CD4-positive, alpha-beta memory T cell (primary cell): ENCODE data around the gene PRSS36. TPM values are rescaled to one million over a fixed set of nuclear protein-coding genes. Genes with fewer than 3 reads are reported as not detected.
"Not testable (repeated sequence)": the region's sequence is repeated elsewhere in the genome, so short reads cannot be mapped to it uniquely, and the experiment has no call there.

Experiments used
- CTCF ChIA-PET: fragments of 350-600 bp; sonication (Branson Sonifier 250); formaldehyde crosslinking; loops from one replicate; lab custom pipeline; 2021; ENCODE audit warnings: inconsistent platforms; ENCODE audit not compliant: partially characterized antibody; lab: Charles Lee
- POLR2A ChIA-PET: fragments of 350-600 bp; sonication (Branson Sonifier 250); formaldehyde crosslinking; loops from one replicate; lab custom pipeline; 2021; ENCODE audit not compliant: partially characterized antibody; lab: Charles Lee
- DNase-seq, 5 donors: peaks; one replicate each; pipeline versions ENCODE4 v3.0.0 to v3.0.0-alpha.2; 2020 to 2022; ENCODE audit warnings: mixed read lengths in 1 of 5
- H3K27ac ChIP-seq: one replicate; pipeline ENCODE4 v1.7.0; 2013; ENCODE audit warnings: low read depth, low read length
- H3K27me3 ChIP-seq: 2 replicates; pipeline ENCODE4 v1.7.0; 2013; ENCODE audit warnings: mild to moderate bottlenecking, low read length, moderate library complexity; ENCODE audit not compliant: insufficient read depth
- H3K36me3 ChIP-seq: 2 replicates; pipeline ENCODE4 v1.7.0; 2013; ENCODE audit warnings: mild to moderate bottlenecking, low read length, moderate library complexity; ENCODE audit not compliant: insufficient read depth
- H3K4me1 ChIP-seq: 2 replicates; pipeline ENCODE4 v1.7.0; 2013; ENCODE audit warnings: mild to moderate bottlenecking, low read length, moderate library complexity; ENCODE audit not compliant: insufficient read depth
- H3K4me3 ChIP-seq, 2 donors: one replicate each; pipeline ENCODE4 v1.7.0; 2013; ENCODE audit warnings: low read length in 2 of 2, mild to moderate bottlenecking in 1 of 2
- H3K9me3 ChIP-seq, 2 donors: one replicate each; pipeline ENCODE4 v1.7.0; 2013; ENCODE audit warnings: low read length in 2 of 2, control low read depth in 1 of 2; ENCODE audit not compliant: control insufficient read depth in 1 of 2
- H3K27ac Mint-ChIP-seq, 7 donors: one replicate each; pipeline ENCODE4 v1.8.0; 2020 to 2021; ENCODE audit warnings: mixed read lengths in 7 of 7, mild to moderate bottlenecking in 6 of 7, inconsistent platforms in 3 of 7, moderate library complexity in 3 of 7
- H3K27me3 Mint-ChIP-seq, 2 donors: one replicate each; pipeline ENCODE4 v1.8.0; 2020 to 2021; ENCODE audit warnings: mixed read lengths in 2 of 2
- H3K36me3 Mint-ChIP-seq, 2 donors: one replicate each; pipeline ENCODE4 v1.8.0; 2020 to 2021; ENCODE audit warnings: mixed read lengths in 2 of 2, inconsistent platforms in 1 of 2, mild to moderate bottlenecking in 1 of 2
- H3K4me1 Mint-ChIP-seq, 4 donors: one replicate each; pipeline ENCODE4 v1.8.0; 2020 to 2021; ENCODE audit warnings: mixed read lengths in 4 of 4, mild to moderate bottlenecking in 1 of 4
- H3K4me3 Mint-ChIP-seq, 8 donors: one replicate each; pipeline ENCODE4 v1.8.0; 2020 to 2021; ENCODE audit warnings: mixed read lengths in 8 of 8, mild to moderate bottlenecking in 7 of 8, moderate library complexity in 6 of 8, inconsistent platforms in 3 of 8
- H3K9me3 Mint-ChIP-seq, 8 donors: one replicate each; pipeline ENCODE4 v1.8.0; 2020 to 2021; ENCODE audit warnings: mixed read lengths in 8 of 8, mild to moderate bottlenecking in 5 of 8, inconsistent platforms in 3 of 8, moderate library complexity in 1 of 8
- intact Hi-C: fragments of 100-400 bp; cut with micrococcal nuclease; formaldehyde crosslinking; loops from one replicate; pipeline ENCODE4 v1.15.1; 2023
- polyA plus RNA-seq, 2 donors: library from polyadenylated mRNA; unstranded; fragments of 300-500 nt; fragmentation: Illumina TruSeq; gene quantifications; one replicate each; pipeline ENCODE4 v1.2.3, GENCODE V29; 2021
- total RNA-seq, 2 experiments: library from RNA; stranded (reverse); gene quantifications; one replicate each; pipeline ENCODE4 v1.2.3, GENCODE V29; 2021

The PRSS36 gene
- total RNA-seq (under 1 TPM; 0.33 to 0.67 TPM), polyA plus RNA-seq (under 1 TPM; 0.47 to 0.94 TPM)

DNA sequence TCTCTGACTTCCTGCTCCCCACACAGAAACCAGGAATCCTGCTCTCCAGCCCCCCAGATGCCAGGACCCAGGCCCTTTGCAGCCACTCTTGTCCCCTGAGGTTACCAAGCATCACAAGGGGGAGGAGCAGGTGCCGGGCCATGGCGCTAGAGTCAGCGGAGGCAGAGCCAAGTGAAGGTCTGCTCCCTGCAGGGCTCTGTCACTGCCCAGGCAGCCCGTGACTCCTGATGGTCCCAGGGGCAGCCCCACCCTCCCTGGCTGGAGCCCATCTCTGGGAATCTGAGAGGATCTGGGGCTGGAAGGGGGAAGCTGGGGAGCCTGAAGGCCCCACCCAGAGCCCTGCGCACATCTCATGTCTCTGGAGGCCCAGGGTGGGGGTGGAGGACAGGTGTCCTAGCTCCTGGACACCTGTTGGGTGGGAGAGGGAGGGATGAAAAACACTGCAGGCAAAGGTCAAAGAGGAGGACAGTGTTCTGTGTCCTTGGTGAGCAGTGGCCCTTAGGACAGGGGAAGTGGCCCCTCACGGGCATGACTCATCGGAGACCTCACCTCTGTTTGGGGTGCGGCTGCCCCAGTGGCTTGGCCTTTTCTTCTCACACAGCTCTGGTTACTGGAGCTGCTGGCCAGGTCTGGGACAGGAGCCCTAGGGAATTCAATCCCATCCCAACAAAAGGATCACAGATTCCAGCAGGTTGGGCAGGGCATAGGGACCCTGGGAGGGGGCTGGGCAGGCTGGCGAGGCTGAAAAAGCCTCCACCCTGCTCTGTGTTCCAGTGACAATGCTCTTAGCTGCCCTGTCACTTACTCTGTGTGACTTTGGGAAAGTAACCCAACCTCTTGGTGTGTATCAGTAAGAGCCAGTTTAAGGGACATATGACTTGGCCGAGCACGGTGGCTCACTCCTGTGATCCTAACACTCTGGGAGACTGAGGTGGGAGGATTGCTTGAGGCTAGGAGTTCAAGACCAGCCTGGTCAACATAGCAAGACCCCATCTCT lies at the start of gene PRSS36:
Gene PRSS36, minus strand, starts transcription at position 173 of the 997 bp plus-strand sequence. Its CDS starts 31 bp downstream, at position 142.
- DNase-seq = no peak
- CTCF ChIA-PET = interaction anchor here (1.0 kb wide), 1 partner anchor 166 kb away, joined by 3 read pairs; no protein-coding TSS in a partner anchor
- H3K27ac Mint-ChIP-seq = peak within 1 kb of the TSS in 1 of 7 donors; percentile 15

GRCh38 chr16:31199430-31200041 lies 49.7 kb upstream of the PRSS36 start:
- Mint-ChIP-seq H3K4me3 (peak overlapping the region in 7 of 8 donors; percentile 9 to 63 (median 49)), H3K9me3 (peaks cover 0 to 16% (median 0%) of the 10 kb centered on the region in 8 donors), H3K27me3 (no peaks in the 10 kb centered on the region), H3K4me1 (peaks cover 37 to 72% (median 49%) of the 10 kb centered on the region in 4 donors), H3K27ac (peak overlapping the region; percentile 39 to 91 (median 53)), H3K36me3 (peaks cover 10 to 52% of the 10 kb centered on the region in 2 donors)
- no peaks in the 10 kb centered on the region for H3K9me3 ChIP-seq
- no peak overlapping the region for H3K4me3 ChIP-seq
- H3K4me1 ChIP-seq = peaks cover 49% of the 10 kb centered on the region
- H3K27me3 ChIP-seq = no peaks in the 10 kb centered on the region
- peak in 1 of 5 donors; percentile 5 for DNase-seq
- ChIA-PET POLR2A (interaction anchor here (0.5 to 8.2 kb wide), 7 partner anchors 9 to 64 kb away, joined by 3 to 119 read pairs (median 19); partner anchors contain the start of genes FUS and PYDC1), CTCF (no interaction called here)
- H3K27ac ChIP-seq = no peak overlapping the region
- intact Hi-C loops = loop anchor here (2.0 kb wide), 1 partner anchor 243 kb away; the partner anchor contains the start of gene ZNF843
- peaks cover 18% of the 10 kb centered on the region for H3K36me3 ChIP-seq

More for the DNA sequence above, at the start of gene PRSS36:
- no peak within 1 kb of the TSS for H3K4me3 Mint-ChIP-seq
- no peaks in the 10 kb centered on the region for H3K36me3 ChIP-seq
- no peak within 1 kb of the TSS for H3K4me3 ChIP-seq
- H3K4me1 Mint-ChIP-seq = no peaks in the 10 kb centered on the region
- H3K36me3 Mint-ChIP-seq = no peaks in the 10 kb centered on the region
- no peaks in the 10 kb centered on the region for H3K9me3 ChIP-seq
- intact Hi-C loops = no loop called here
- H3K4me1 ChIP-seq = no peaks in the 10 kb centered on the region
- POLR2A ChIA-PET = interaction anchor here (0.7 kb wide), 1 partner anchor 30 kb away, joined by 3 read pairs; the partner anchor contains the start of gene FUS
- peaks cover 2% of the 10 kb centered on the region in 2 donors for H3K27me3 Mint-ChIP-seq
- no peak within 1 kb of the TSS for H3K27ac ChIP-seq
- H3K27me3 ChIP-seq = no peaks in the 10 kb centered on the region
- H3K9me3 Mint-ChIP-seq = no peaks in the 10 kb centered on the region

DNA sequence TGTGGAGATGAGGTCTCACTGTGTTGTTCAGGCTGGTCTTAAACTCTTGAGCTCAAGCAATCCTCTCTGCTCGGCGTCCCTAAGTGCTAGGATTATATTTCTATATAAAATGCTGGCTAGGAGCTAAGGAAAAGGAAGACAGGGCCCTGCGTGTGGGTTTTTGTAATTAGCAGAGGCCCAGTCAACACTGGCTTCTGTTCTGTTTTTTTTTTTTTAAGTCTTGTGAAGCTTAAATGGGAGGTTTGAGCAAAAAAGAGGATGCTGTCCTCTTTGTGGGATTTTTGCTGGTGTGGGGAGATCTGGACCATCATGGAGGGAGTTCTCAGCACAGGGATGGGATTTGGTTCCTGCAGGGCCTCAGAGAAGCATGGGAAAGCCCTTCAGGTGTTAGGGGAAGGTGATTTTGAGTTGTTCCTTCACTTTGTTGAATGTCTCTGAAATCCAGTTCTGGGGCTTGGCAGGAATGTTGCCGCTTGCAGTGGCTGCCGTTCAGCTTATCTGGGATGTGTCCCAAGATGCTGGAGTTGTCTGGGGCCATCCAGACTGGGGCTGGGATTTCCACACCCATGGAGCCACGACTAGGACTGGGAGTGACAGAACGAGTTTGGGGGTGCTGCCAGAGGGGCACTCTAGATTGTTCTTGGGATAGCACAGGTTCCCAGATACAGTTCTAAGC lies 48.5 kb upstream of the PRSS36 start:
- POLR2A ChIA-PET = interaction anchor here (0.9 to 8.2 kb wide), 7 partner anchors 9 to 56 kb away, joined by 3 to 62 read pairs (median 8); partner anchors contain the start of genes FUS and TRIM72
- H3K4me3 Mint-ChIP-seq = no peak overlapping the region
- no peak for DNase-seq
- no peaks in the 10 kb centered on the region for H3K27me3 Mint-ChIP-seq
- H3K9me3 Mint-ChIP-seq = peaks cover 0 to 17% (median 0%) of the 10 kb centered on the region in 8 donors
- peaks cover 49% of the 10 kb centered on the region for H3K4me1 ChIP-seq
- H3K27ac ChIP-seq = no peak overlapping the region
- H3K27me3 ChIP-seq = no peaks in the 10 kb centered on the region
- intact Hi-C loops = no loop called here
- H3K36me3 Mint-ChIP-seq = peaks cover 17 to 61% of the 10 kb centered on the region in 2 donors
- CTCF ChIA-PET = no interaction called here
- H3K36me3 ChIP-seq = peaks cover 27% of the 10 kb centered on the region
- peaks cover 35 to 69% (median 50%) of the 10 kb centered on the region in 4 donors for H3K4me1 Mint-ChIP-seq
- H3K4me3 ChIP-seq = no peak overlapping the region
- peak overlapping the region in 4 of 7 donors; percentile 58 to 91 (median 84) for H3K27ac Mint-ChIP-seq
- no peaks in the 10 kb centered on the region for H3K9me3 ChIP-seq

- Histone ChIP-seq H3K36me3 (peaks cover 45% of the 10 kb centered on the region), H3K27me3 (no peaks in the 10 kb centered on the region), H3K9me3 (no peaks in the 10 kb centered on the region), H3K4me1 (peaks cover 36% of the 10 kb centered on the region), H3K27ac (no peak overlapping the region), H3K4me3 (no peak overlapping the region)
- DNase-seq = no peak
- peaks cover 38 to 66% (median 48%) of the 10 kb centered on the region in 4 donors for H3K4me1 Mint-ChIP-seq
- no peaks in the 10 kb centered on the region for H3K27me3 Mint-ChIP-seq
- H3K27ac Mint-ChIP-seq = peak overlapping the region in 5 of 7 donors; percentile 18 to 91 (median 77)
- CTCF ChIA-PET = no interaction called here
- POLR2A ChIA-PET = interaction anchor here (1.0 to 8.2 kb wide), 4 partner anchors 9 to 17 kb away, joined by 3 to 62 read pairs (median 10); partner anchors contain the start of gene FUS
- H3K4me3 Mint-ChIP-seq = no peak overlapping the region
- peaks cover 28 to 74% of the 10 kb centered on the region in 2 donors for H3K36me3 Mint-ChIP-seq
- intact Hi-C loops = no loop called here
- H3K9me3 Mint-ChIP-seq = peaks cover 0 to 11% (median 0%) of the 10 kb centered on the region in 8 donors
Measured at GRCh38 chr16:31196324-31197088, 46.6 kb upstream of the PRSS36 start.

GRCh38 chr16:31195861-31196260 lies 46.0 kb upstream of the PRSS36 start:
- H3K27ac ChIP-seq, intact Hi-C loops: not testable (repeated sequence)

DNA sequence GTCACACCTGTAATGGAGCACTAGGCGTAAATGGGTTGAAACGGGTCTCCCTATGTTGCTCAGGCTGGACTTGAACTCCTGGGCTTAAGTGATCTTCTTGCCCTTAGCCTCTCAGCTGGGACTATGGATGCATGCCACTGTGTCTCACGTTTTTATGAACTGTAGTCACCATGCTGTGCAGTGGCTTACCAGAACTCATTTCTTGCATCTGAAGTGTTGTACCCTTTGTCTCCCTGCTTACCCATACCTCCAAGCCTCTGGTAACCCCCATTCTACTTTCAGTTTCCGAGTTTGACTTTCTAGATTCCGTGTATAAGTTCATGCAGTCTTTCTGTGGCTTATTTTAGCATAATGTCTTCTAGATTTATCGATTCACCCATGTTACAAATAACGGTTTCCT lies 45.0 kb upstream of the PRSS36 start:
- Mint-ChIP-seq H3K27ac (peak overlapping the region in 5 of 7 donors; percentile 19 to 91 (median 57)), H3K4me1 (peaks cover 29 to 65% (median 47%) of the 10 kb centered on the region in 4 donors), H3K36me3 (peaks cover 44 to 83% of the 10 kb centered on the region in 2 donors), H3K9me3 (peaks cover 0 to 12% (median 0%) of the 10 kb centered on the region in 8 donors), H3K27me3 (no peaks in the 10 kb centered on the region), H3K4me3 (peak overlapping the region in 1 of 8 donors; percentile 57)
- H3K9me3 ChIP-seq = no peaks in the 10 kb centered on the region
- no peak for DNase-seq
- peaks cover 20% of the 10 kb centered on the region for H3K4me1 ChIP-seq
- H3K27ac ChIP-seq = no peak overlapping the region
- no peak overlapping the region for H3K4me3 ChIP-seq
- POLR2A ChIA-PET = interaction anchor here (1.3 to 8.2 kb wide), 3 partner anchors 11 to 15 kb away, joined by 4 to 62 read pairs (median 4); partner anchors contain the start of gene FUS
- intact Hi-C loops = no loop called here
- H3K27me3 ChIP-seq = no peaks in the 10 kb centered on the region
- CTCF ChIA-PET = no interaction called here
- peaks cover 61% of the 10 kb centered on the region for H3K36me3 ChIP-seq

More at GRCh38 chr16:31195861-31196260, 46.0 kb upstream of the PRSS36 start:
- H3K27me3 ChIP-seq, DNase-seq, CTCF ChIA-PET, H3K4me3 ChIP-seq, H3K4me3 Mint-ChIP-seq, H3K9me3 ChIP-seq, H3K27me3 Mint-ChIP-seq: not testable (repeated sequence)
- Mint-ChIP-seq H3K9me3 (peaks cover 0 to 10% (median 0%) of the 10 kb centered on the region in 8 donors), H3K4me1 (peaks cover 34 to 66% (median 46%) of the 10 kb centered on the region in 4 donors), H3K36me3 (peaks cover 34 to 76% of the 10 kb centered on the region in 2 donors), H3K27ac (peak overlapping the region in 3 of 7 donors; percentile 77 to 91 (median 91))
- POLR2A ChIA-PET = interaction anchor here (1.0 to 8.2 kb wide), 4 partner anchors 8 to 16 kb away, joined by 3 to 62 read pairs (median 4); partner anchors contain the start of gene FUS
- Histone ChIP-seq H3K4me1 (peaks cover 30% of the 10 kb centered on the region), H3K36me3 (peaks cover 52% of the 10 kb centered on the region)
